ENCODE measurements around the gene ST3GAL5. TPM values are rescaled to one million over a fixed set of nuclear protein-coding genes. Genes with fewer than 3 reads are reported as not detected.

Gene ST3GAL5
- total and polyA plus RNA-seq, 2 of the 8 experiments (the other 6 are each of a cell fraction or from before 2014, with no cell fraction given), result 1.9 to 4.5 TPM

DNA sequence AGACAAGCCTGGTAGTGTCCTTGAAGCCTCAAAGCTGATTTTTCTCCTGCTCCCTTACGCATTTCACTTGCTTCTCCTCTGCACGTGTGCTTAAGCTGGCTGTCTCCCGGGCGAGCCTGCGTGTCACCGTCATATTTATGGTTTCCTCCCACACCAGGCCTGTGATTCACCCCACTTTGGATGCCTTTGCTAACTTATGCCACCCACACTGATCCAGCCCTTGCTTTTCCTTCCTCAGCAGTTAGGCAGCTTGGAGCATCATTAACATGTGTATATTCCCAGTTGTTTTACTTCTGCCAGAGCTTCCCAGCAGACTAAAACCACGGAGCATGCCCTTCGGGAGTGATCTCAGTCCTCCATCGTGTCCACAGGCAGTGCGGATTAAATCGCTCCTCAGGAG lies 2.2 kb downstream of the ST3GAL5 start:
- Histone ChIP-seq H4K8ac (ENCODE audit: extremely low read depth, insufficient read depth, low read length) (no peak overlapping the region; the same call in 1 of the 2 replicates), H3K79me2 (ENCODE audit: control insufficient read depth in 1 of 2, insufficient read depth in 2 of 2, low read length in 2 of 2) (no peaks in the 10 kb centered on the region), H2AK5ac (ENCODE audit: low read depth, low read length) (no peak overlapping the region), H4K91ac (replicated peaks; ENCODE audit: insufficient read length, low read length) (no peak overlapping the region), H3K18ac (ENCODE audit: extremely low read depth, low read length) (no peak overlapping the region), H3K23me2 (ENCODE audit: low read depth, low read length) (peaks cover 10% of the 10 kb centered on the region; the same call in 1 of the 2 replicates), H3K9me3 (ENCODE audit: insufficient read depth in 2 of 2, low read depth in 1 of 2, low read length in 1 of 2) (peaks cover 4 to 10% of the 10 kb centered on the region in 2 experiments; a peak in 2 of 4 replicates), H3K4me2 (ENCODE audit: insufficient read depth in 1 of 2, low read depth in 2 of 2, low read length in 2 of 2) (peak overlapping the region in 1 of 2 experiments; percentile 90; a peak in 1 of 4 replicates), H3K9ac (replicated peaks in 1 of 4; ENCODE audit: extremely low read depth in 1 of 4, low read depth in 3 of 4, low read length in 3 of 4) (peak overlapping the region in 1 of 4 experiments; percentile 18; a peak in 2 of 7 replicates), H3K27me3 (replicated peaks in 1 of 4; ENCODE audit: control insufficient read depth in 3 of 4, extremely low read depth in 1 of 4, insufficient read depth in 3 of 4, low read length in 3 of 4) (peaks cover 0 to 19% (median 13%) of the 10 kb centered on the region in 4 experiments; a peak in 6 of 7 replicates), H4K5ac (ENCODE audit: insufficient read length, low read depth, low read length) (no peak overlapping the region), H2AFZ (ENCODE audit: low read length) (no peak overlapping the region), H3K4me3 (ENCODE audit: extremely low read depth in 1 of 4, insufficient read depth in 2 of 4, low read depth in 3 of 4, low read length in 4 of 4) (no peak overlapping the region; a peak in 1 of 8 replicates), H3K79me1 (ENCODE audit: low read depth, low read length) (no peaks in the 10 kb centered on the region), H3K23ac (ENCODE audit: insufficient read length) (no peak overlapping the region), H2BK20ac (ENCODE audit: low read length) (no peak overlapping the region), H2BK120ac (replicated peaks; ENCODE audit: low read depth, low read length) (no peak overlapping the region), H3K36me3 (ENCODE audit: control insufficient read depth in 2 of 4, insufficient read depth in 4 of 4, low read length in 3 of 4) (no peaks in the 10 kb centered on the region), H2BK15ac (ENCODE audit: low read length) (no peak overlapping the region), H3K4ac (replicated peaks; ENCODE audit: insufficient read length, low read depth, low read length) (no peak overlapping the region), H2BK5ac (ENCODE audit: low read depth, low read length) (no peak overlapping the region), H2BK12ac (ENCODE audit: low read depth, low read length) (no peak overlapping the region), H3K27ac (ENCODE audit: low read depth, low read length) (no peak overlapping the region), H4K20me1 (replicated peaks in 1 of 2; ENCODE audit: control insufficient read depth in 1 of 2, insufficient read depth in 2 of 2, low read length in 2 of 2) (peaks cover 0 to 3% of the 10 kb centered on the region in 2 experiments), H3K14ac (ENCODE audit: insufficient read length) (no peak overlapping the region), H3K56ac (replicated peaks; ENCODE audit: insufficient read length, low read depth, low read length) (no peak overlapping the region), H3K4me1 (replicated peaks in 1 of 4; ENCODE audit: control insufficient read depth in 3 of 4, insufficient read depth in 4 of 4, low read length in 3 of 4) (peaks cover 6 to 8% (median 7%) of the 10 kb centered on the region in 4 experiments; a peak in 6 of 7 replicates)
- TF ChIP-seq NANOG (IDR thresholded peaks at IDR 0.05; ENCODE audit: insufficient read depth, low read depth, low read length, poor library complexity, severe bottlenecking), result no peak
- TF ChIP-seq POLR2A (IDR thresholded peaks at IDR 0.05; ENCODE audit: control extremely low read depth in 1 of 2, low read depth in 2 of 2, low read length in 2 of 2), result no peak
- no peak for TF ChIP-seq GTF2F1 (IDR thresholded peaks at IDR 0.05; ENCODE audit: borderline replicate concordance, low read depth, low read length)
- TF ChIP-seq SIRT6 (IDR thresholded peaks at IDR 0.05; ENCODE audit: low read length), result no peak
- no peak for TF ChIP-seq MAFK (IDR thresholded peaks at IDR 0.05; ENCODE audit: low read depth, low read length)
- WGBS, 2 experiments (ENCODE audit: extremely low coverage in 1 of 2, insufficient coverage in 1 of 2, insufficient read length in 1 of 2, insufficient replicate concordance in 2 of 2, low coverage in 1 of 2, low lambda C conversion rate in 2 of 2, missing lambda C conversion rate in 1 of 2), result 89% methylated on average over 11 of the region's 11 CpGs; no CpG with 5 or more reads in 1 of the 2 experiments
- DNase-seq (ENCODE audit: low read depth in 1 of 2, low spot score in 2 of 2), result no peak
- ChIA-PET CTCF (ENCODE audit: partially characterized antibody) (interaction anchor here (1.1 to 4.3 kb wide), 9 partner anchors 8 to 140 kb away, joined by 3 to 19 read pairs (median 4); no protein-coding TSS in a partner anchor), POLR2A (ENCODE audit: partially characterized antibody) (interaction anchor here (0.5 to 1.2 kb wide), 2 partner anchors 59 to 171 kb away, joined by 3 read pairs; no protein-coding TSS in a partner anchor)
- FAIRE-seq, result no peak

Measured in H1 (cell line).